Measurements from ENCODE around the gene EIPR1.
A peak's percentile ranks its signal among the peaks of the same experiment; 100 is the strongest.

The EIPR1 gene

GRCh38 chr2:3336844-3337243, 40.8 kb downstream of the EIPR1 start:
- Histone ChIP-seq H3K27ac (no peak overlapping the region), H3K4me3 (no peak overlapping the region)
- no peak for DNase-seq (ENCODE audit: low spot score)
- TF ChIP-seq CTCF (IDR thresholded peaks at IDR 0.05), result no peak

DNA sequence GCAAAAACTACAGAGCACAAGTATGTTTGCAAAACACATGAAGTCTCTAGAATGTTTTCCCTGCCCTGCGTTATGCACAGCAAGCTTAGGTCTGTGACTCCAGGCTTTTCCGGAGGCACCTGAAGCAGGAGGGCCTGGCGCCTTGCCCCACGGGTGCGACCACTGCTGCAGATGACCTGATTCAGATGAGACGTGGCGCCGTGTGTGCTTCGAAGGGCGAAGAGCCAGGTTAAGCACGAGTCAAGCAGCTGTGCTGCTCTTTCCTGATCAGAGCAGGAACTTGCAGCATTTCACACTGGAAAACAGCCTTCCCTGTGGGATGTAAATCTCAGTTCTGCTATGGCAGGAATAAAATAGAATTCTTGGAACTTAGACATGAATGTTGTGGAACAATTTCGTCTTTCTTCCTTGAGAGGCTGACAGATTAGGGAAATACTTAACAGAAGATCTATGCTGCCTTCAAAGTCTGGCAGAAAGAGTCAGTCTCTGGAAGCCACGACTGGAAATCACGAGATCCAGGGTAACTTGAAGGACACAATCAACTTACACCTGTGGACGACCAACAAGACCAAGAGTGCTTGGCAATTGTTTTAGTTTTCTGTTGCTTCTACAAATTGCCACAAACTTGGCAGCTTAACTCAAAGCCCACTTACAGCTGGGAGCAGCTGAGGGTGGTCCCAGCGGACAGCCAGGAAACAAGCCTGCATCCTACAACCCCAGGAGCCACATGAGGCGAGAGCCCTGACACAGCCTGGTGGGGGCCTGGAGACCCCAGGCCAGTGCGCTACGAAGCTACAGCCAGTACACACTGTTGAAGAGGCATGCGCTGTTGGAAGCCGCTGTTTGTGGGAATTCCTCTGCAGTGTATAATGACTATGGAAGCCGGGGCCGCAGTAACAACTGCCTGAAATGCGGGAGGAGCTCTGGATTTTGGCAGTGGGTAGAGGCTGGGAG, 42.9 kb downstream of the EIPR1 start:
- Histone ChIP-seq H3K4me3 (no peak overlapping the region), H3K27ac (no peak overlapping the region)
- DNase-seq (ENCODE audit: low spot score), result peak; percentile 46
- TF ChIP-seq CTCF (IDR thresholded peaks at IDR 0.05), result no peak

DNA sequence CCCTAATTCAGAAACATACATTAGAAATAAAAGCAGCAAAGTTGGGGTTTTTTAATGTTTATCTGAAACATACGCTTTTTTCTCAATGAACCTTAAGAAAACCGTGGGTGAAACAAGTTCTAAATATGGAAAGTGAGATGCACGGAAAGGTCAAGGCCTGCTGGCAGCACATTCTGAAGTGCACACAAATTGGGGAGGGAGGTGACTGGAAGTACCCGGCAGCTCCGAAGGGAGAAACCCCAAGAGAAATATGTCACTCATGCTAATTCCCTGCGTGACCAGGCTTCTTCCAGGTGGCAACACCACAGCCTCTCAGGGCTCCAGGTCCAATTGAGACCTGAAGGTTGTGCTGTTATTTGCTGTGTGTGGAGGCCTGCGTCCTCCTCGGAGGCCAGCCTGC, 45.5 kb downstream of the EIPR1 start:
- Histone ChIP-seq H3K4me3 (no peak overlapping the region), H3K27ac (no peak overlapping the region)
- no peak for TF ChIP-seq CTCF (IDR thresholded peaks at IDR 0.05)
- DNase-seq (ENCODE audit: low spot score), result no peak

DNA sequence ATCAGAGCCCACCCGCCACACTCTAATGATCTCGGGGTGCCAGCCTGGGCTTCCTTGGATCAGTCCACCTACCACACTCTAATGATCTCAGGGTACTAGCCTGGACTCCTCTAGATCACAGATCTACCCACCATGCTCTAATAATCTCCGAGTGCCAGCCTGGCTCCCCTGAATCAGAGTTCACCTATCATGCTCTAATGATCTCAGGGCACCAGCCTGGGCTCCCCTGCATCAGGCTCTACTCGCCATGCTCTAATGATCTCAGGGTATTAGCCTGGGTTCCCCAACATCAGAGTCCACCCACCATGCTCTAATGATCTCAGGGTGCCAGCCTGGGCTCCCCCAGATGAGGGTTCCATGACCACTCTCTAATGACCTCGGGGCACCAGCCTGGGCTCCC, 48.1 kb downstream of the EIPR1 start:
- TF ChIP-seq CTCF (IDR thresholded peaks at IDR 0.05), result no peak
- H3K27ac ChIP-seq, result no peak overlapping the region
- H3K4me3 ChIP-seq, result no peak overlapping the region
- no peak for DNase-seq (ENCODE audit: low spot score)

DNA sequence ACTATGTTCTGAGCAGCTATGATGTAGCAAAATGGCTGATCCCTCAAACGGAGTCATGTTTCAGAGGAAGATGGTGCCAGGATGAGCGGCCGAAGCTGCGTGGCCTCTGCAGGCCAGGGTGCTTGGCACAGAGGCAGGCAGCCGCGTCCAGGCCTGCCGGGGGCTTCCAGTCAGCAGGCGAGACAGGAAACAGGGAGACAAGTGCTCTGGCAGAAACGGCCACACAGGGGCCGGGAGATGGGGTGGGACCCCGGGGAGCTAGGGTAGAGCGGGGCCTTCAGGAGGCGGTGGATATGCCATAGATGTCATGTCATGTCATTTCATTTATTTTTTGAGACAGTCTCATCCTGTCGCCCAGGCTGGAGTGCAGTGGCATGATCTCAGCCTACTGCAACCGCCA, 50.7 kb downstream of the EIPR1 start:
- peak; percentile 52 for DNase-seq (ENCODE audit: low spot score)
- H3K27ac ChIP-seq, result no peak overlapping the region

GRCh38 chr2:3326182-3326537, 51.5 kb downstream of the EIPR1 start:
- Histone ChIP-seq H3K27ac (no peak overlapping the region), H3K4me3 (no peak overlapping the region)
- DNase-seq (ENCODE audit: low spot score), result no peak
- TF ChIP-seq CTCF (IDR thresholded peaks at IDR 0.05), result no peak

More for the DNA sequence above, 50.7 kb downstream of the EIPR1 start:
- H3K4me3 ChIP-seq, result no peak overlapping the region
- TF ChIP-seq CTCF (IDR thresholded peaks at IDR 0.05), result no peak
